ENCODE data around the gene RPS21.

Gene RPS21

GRCh38 chr20:62381842-62382241 lies 5.1 kb upstream of the RPS21 start:
- DNase-seq: no peak

GRCh38 chr20:62382306-62383198 lies 4.4 kb upstream of the RPS21 start:
- DNase-seq: peak; percentile 44

GRCh38 chr20:62387219-62387913 lies 463 bp downstream of the RPS21 start:
- no peak for DNase-seq

GRCh38 chr20:62387933-62388635 lies 1.2 kb downstream of the RPS21 start:
- no peak for DNase-seq

- DNase-seq: no peak
Measured at GRCh38 chr20:62388839-62389600, 2.1 kb downstream of the RPS21 start.

GRCh38 chr20:62389601-62390087 lies 2.7 kb downstream of the RPS21 start:
- DNase-seq: no peak

GRCh38 chr20:62390317-62391164 lies 3.6 kb downstream of the RPS21 start:
- no peak for DNase-seq

GRCh38 chr20:62391165-62392076 lies 4.5 kb downstream of the RPS21 start:
- no peak for DNase-seq

GRCh38 chr20:62392077-62392418 lies 5.1 kb downstream of the RPS21 start:
- DNase-seq: no peak

GRCh38 chr20:62392621-62393334 lies 5.9 kb downstream of the RPS21 start:
- no peak for DNase-seq

- no peak for DNase-seq
Measured at GRCh38 chr20:62393335-62393665, 6.4 kb downstream of the RPS21 start.

GRCh38 chr20:62393830-62394229 lies 6.9 kb downstream of the RPS21 start:
- DNase-seq: no peak

- DNase-seq: no peak
Measured at GRCh38 chr20:62394248-62395245, 7.6 kb downstream of the RPS21 start.

GRCh38 chr20:62395311-62396242 lies 8.7 kb downstream of the RPS21 start:
- DNase-seq: no peak

- DNase-seq: no peak
Measured at GRCh38 chr20:62396367-62397239, 9.7 kb downstream of the RPS21 start.

- DNase-seq: no peak
Measured at GRCh38 chr20:62398120-62398821, 11.4 kb downstream of the RPS21 start.

Data from NCI-H1092 (cell line).